AG10803 (cell line): ENCODE results near the gene FPGS.

Experiments
- DNase-seq: peaks from one replicate; pipeline ENCODE4 v3.0.0; 2010; ENCODE audit warnings: low read depth
- H3K4me3 ChIP-seq: 2 replicates; pipeline ENCODE4 v1.5.1; 2011; ENCODE audit warnings: mild to moderate bottlenecking, low read length, control low read depth
- TF ChIP-seq, protein P1 (sequence below): conservative IDR thresholded peaks from 2 replicates; pipeline ENCODE4 v1.5.1; 2011; ENCODE audit warnings: mild to moderate bottlenecking, low read length, control low read depth, inconsistent platforms

The FPGS gene, protein sequence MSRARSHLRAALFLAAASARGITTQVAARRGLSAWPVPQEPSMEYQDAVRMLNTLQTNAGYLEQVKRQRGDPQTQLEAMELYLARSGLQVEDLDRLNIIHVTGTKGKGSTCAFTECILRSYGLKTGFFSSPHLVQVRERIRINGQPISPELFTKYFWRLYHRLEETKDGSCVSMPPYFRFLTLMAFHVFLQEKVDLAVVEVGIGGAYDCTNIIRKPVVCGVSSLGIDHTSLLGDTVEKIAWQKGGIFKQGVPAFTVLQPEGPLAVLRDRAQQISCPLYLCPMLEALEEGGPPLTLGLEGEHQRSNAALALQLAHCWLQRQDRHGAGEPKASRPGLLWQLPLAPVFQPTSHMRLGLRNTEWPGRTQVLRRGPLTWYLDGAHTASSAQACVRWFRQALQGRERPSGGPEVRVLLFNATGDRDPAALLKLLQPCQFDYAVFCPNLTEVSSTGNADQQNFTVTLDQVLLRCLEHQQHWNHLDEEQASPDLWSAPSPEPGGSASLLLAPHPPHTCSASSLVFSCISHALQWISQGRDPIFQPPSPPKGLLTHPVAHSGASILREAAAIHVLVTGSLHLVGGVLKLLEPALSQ

DNA sequence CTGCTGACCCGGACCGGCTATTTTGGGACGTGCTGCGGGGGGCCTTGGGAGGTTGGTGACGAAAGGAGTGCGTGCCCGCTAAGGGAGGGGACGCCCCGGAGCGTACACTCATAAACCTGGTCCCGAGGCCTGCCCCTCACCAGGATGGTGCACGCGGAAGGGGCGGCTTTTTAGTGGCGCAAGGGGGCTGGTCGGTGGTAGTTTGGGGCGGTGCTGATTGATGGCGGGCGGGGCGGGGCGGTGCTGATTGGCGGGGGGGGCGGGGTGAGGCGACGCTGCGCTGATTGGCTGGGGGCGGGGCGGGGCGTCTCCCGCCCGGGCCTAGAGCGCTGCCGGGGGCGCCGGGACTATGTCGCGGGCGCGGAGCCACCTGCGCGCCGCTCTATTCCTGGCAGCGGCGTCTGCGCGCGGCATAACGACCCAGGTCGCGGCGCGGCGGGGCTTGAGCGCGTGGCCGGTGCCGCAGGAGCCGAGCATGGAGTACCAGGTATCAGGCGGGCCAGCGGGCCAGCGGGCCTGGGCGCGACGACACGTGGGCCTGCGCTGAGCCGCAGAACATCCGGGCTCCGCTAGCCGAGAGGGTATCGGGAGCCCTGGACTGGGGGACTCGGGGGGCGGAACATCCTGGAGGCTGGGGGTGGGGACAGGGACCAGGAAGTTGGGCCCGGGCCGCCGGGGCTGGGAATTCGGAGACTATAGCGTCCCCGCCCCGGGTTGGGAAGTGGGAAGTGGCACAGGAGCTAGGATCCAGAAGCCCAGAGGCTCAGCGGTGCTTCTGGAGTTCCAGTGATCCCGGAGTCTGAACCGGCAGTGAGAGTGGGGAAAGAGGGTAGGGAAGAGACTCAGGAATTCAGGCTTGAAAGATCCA lies at the start of gene FPGS:
Gene FPGS, plus strand, starts transcription at position 307 of the 868 bp plus-strand sequence. Its CDS starts 43 bp downstream, at position 350.
- TF ChIP-seq, protein P1, sequence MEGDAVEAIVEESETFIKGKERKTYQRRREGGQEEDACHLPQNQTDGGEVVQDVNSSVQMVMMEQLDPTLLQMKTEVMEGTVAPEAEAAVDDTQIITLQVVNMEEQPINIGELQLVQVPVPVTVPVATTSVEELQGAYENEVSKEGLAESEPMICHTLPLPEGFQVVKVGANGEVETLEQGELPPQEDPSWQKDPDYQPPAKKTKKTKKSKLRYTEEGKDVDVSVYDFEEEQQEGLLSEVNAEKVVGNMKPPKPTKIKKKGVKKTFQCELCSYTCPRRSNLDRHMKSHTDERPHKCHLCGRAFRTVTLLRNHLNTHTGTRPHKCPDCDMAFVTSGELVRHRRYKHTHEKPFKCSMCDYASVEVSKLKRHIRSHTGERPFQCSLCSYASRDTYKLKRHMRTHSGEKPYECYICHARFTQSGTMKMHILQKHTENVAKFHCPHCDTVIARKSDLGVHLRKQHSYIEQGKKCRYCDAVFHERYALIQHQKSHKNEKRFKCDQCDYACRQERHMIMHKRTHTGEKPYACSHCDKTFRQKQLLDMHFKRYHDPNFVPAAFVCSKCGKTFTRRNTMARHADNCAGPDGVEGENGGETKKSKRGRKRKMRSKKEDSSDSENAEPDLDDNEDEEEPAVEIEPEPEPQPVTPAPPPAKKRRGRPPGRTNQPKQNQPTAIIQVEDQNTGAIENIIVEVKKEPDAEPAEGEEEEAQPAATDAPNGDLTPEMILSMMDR = no peak
- H3K4me3 ChIP-seq = peak within 1 kb of the TSS; percentile 87
- DNase-seq = peak; percentile 88

DNA sequence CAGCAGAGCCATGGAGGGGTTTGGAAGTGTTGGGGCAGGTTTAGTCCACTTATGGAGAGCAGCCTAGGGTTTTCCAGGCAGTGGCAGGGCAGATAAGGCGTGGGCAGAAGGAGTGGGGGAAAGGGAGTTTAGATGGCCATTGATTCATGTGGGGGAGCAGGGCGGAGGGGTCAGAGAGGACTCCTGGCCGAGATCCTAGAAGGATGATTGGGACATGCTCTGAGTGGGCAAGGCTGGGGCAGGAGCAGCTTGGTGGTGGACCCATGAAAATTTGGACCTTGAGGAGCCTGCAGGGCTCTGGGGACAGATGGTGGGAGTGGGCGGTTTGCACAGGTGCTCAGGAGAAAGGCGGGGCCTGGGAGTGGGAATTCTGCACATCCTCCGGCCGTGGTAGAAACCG lies 49.5 kb upstream of the FPGS start:
- no peak for DNase-seq

DNA sequence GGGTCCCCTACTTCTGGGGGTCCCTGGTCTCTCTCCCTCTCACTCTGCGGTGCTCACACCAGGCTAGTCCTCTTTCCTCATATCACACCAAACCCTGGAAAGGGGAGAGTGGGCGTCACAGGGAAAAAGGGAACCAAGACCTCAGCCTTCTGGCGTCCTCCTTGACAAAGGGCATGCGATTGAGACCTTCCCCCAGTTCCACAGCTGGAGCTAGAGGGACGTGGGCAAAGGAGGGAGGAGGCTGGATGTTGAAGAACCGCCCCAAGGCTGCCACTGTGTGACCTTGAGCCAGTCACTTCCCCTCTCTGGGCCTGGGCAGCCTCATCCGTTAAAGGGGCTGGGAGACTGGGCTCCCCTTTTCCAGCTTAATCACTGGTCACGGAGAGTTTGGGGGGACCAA lies 49.1 kb upstream of the FPGS start:
- no peak for DNase-seq
- TF ChIP-seq, protein P1 = no peak
- no peak overlapping the region for H3K4me3 ChIP-seq

More for the DNA sequence above, 49.5 kb upstream of the FPGS start:
- H3K4me3 ChIP-seq = no peak overlapping the region
- TF ChIP-seq, protein P1 = no peak

DNA sequence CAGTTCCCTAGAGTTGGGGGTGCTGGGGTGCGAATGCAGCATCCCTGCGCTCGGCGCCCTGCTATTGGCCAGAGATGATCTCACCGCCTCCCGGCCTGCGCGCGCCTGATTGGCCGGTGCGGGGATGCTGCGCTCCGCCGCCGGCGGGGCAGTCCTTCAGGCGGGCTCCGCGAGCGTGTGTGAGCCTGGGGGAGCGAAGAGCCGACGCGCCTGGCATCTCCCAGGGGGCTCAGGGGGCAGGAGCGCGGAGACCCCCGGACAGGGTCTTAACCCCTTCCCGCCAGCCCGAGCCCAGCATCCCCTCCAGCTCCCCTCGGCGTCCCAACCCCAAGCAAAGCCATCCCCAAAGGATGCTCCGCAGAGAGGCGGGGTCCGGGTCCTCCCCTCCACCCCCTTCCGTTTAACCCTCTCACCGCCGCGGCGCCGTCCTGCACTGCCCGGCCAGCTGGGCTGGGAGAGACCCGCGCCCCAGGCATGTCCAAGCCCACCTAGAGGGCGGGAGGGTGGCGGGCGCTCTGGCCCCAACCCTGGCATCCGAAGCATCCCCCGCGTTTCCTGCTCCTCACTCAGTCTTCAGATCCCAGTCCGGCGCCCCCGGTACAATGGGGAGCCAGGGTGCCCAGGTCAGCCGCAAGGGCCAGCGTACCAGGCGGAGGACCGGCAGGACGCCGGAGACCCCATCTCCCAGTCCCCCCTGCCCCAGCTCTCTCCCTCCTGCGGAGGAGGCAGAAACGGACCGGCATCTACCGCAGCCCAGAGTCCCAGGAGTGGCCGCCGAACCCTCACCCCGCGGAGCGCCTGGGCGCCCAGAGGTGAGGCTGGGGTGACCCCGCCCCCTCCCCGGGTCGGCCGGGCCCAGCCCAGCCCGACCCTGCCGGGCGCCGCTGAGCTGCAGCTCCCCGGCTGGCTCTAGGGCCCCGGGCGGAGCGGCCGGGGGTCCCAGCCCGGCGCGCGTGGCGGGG lies 48.3 kb upstream of the FPGS start:
- no peak for DNase-seq
- no peak overlapping the region for H3K4me3 ChIP-seq
- TF ChIP-seq, protein P1 = no peak

DNA sequence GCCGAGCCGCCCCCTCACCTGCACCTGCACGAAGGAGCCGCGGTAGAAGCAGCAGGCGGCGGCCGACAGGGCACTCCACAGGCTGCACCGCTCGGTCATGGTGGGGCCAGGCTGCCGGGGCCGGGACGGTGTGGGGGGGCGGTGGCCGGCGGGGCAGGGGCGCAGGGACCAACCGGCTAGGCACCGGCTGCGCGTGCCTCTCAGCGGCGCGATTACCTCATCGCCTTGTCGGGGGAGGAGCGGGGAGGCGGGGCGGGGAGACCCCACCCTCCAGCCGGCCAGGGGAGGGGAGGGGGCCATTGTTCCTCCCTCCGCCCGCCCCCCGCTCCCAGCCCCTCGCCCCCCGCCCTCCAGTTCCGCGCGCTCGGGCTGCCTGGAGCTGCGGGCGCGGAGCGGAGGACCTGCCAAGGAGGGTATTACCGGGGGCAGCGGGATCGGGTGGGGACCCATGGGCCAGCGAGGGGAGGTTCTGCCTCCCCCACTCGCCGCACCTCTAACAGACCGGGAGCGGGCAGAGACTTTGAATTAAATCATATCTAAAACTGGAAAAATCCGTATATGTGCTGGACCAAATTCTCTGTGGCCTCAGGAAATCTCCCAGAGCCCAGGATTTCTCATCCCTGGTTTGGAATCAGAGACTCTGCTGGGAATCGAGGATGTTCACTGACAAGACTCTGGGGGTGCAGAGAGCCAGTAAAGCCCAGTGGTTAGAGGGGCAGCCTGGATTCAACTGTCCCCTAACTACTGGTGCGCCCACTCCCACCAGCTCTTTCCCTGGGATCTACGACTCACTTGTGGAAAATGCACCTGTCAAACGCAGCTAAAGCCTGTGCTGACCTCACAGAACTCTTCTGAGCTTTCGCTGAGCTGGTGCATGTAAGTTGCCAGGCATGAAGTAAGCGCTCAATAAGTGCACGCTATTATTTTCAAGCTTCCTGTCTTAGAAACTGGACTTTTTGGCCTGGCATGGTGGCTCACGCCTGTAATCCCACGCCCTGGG lies 47.3 kb upstream of the FPGS start:
- no peak overlapping the region for H3K4me3 ChIP-seq
- no peak for DNase-seq
- TF ChIP-seq, protein P1 = no peak
